GM12878 (cell line): ENCODE measurements around the gene ETV1. TPM values are rescaled to one million over a fixed set of nuclear protein-coding genes. Genes with fewer than 3 reads are reported as not detected.

Experiments
- ATAC-seq: fragments of 200-7000 bp; cut with Tn5 transposase; 3 replicates; pipeline ENCODE4 v1.9.1; 2020; ENCODE audit warnings: mild to moderate bottlenecking, moderate library complexity
- BruUV-seq: library from RNA; stranded (reverse); fragments of 400-500 nt; replicated peaks from 2 replicates; lab custom pipeline; 2021; lab: Mats Ljungman, UMichigan
- CTCF ChIA-PET: fragments of 300-600 bp; sonication (Branson Sonifier 250); formaldehyde crosslinking; extraction: SDS; loops from one replicate; lab custom pipeline; 2021; ENCODE audit warnings: inconsistent platforms; lab: Yijun Ruan, JAX
- POLR2A ChIA-PET: fragments of 350-600 bp; formaldehyde crosslinking; extraction: SDS; loops from one replicate; lab custom pipeline; 2021; ENCODE audit warnings: inconsistent platforms; lab: Charles Lee
- RAD21 ChIA-PET: fragments of 300-600 bp; sonication (Branson Sonifier 250); formaldehyde crosslinking; loops from one replicate; lab custom pipeline; 2023; ENCODE audit warnings: antibody characterized with exemption; ENCODE audit not compliant: unreplicated experiment; lab: Charles Lee
- SMC1A ChIA-PET: fragments of 300-600 bp; sonication (Branson Sonifier 250); formaldehyde crosslinking; loops from one replicate; lab custom pipeline; 2023; ENCODE audit not compliant: unreplicated experiment, uncharacterized antibody; lab: Charles Lee
- DNase-seq: peaks from one replicate; pipeline ENCODE4 v3.0.0-alpha.2; 2011; ENCODE audit warnings: low read depth, low spot score
- FAIRE-seq: peaks from 3 replicates; lab custom pipeline; 2011; peaks lifted over from hg19 to GRCh38; lab: Jason Lieb, UNC
- H2AFZ ChIP-seq: 2 replicates; pipeline ENCODE4 v1.6.0; 2011; ENCODE audit warnings: low read depth, low read length, control low read depth; ENCODE audit not compliant: control insufficient read depth
- H3K27ac ChIP-seq: 2 replicates; pipeline ENCODE4 v1.5.1; 2011; ENCODE audit warnings: control low read depth; ENCODE audit not compliant: control insufficient read depth, insufficient read depth
- H3K27me3 ChIP-seq, 2 experiments: replicated peaks in 1 of 2; 2 replicates each; pipeline versions ENCODE4 v1.6.0 to v1.6.1; 2011; ENCODE audit warnings: low read length in 1 of 2; ENCODE audit not compliant: control insufficient read depth in 2 of 2, insufficient read depth in 2 of 2
- H3K36me3 ChIP-seq, 2 experiments: 2 replicates each; pipeline ENCODE4 v1.5.1; 2011; ENCODE audit warnings: low read length in 1 of 2; ENCODE audit not compliant: control insufficient read depth in 2 of 2, insufficient read depth in 2 of 2
- H3K4me1 ChIP-seq: 2 replicates; pipeline ENCODE4 v1.6.1; 2011; ENCODE audit warnings: mild to moderate bottlenecking, low read length, moderate library complexity, mixed read lengths; ENCODE audit not compliant: control insufficient read depth, insufficient read depth
- H3K4me2 ChIP-seq: 2 replicates; pipeline ENCODE4 v1.6.0; 2011; ENCODE audit warnings: control low read depth; ENCODE audit not compliant: control insufficient read depth, insufficient read depth
- H3K4me3 ChIP-seq: fragments of 200-600 bp; sonication (generic); 2 replicates; pipeline ENCODE4 v1.5.1; 2016
- H3K79me2 ChIP-seq: 2 replicates; pipeline ENCODE4 v1.6.0; 2011; ENCODE audit warnings: low read length; ENCODE audit not compliant: control insufficient read depth, insufficient read depth
- H3K9ac ChIP-seq: 2 replicates; pipeline ENCODE4 v1.8.0; 2011; ENCODE audit warnings: low read length, control low read depth, mixed read lengths; ENCODE audit not compliant: control insufficient read depth, insufficient read depth
- H3K9me3 ChIP-seq: replicated peaks from 3 replicates; pipeline ENCODE4 v1.5.1; 2011; ENCODE audit warnings: mild to moderate bottlenecking, low read length; ENCODE audit not compliant: control insufficient read depth, insufficient read depth
- H4K20me1 ChIP-seq: 2 replicates; pipeline ENCODE4 v1.6.0; 2011; ENCODE audit not compliant: control insufficient read depth, insufficient read depth
- BHLHE40 ChIP-seq, 2 experiments: fragments of 450-650 bp in 1 of 2; IDR thresholded peaks; 2 replicates each; pipeline ENCODE4 v1.6.1; 2011 to 2017; ENCODE audit warnings: low read depth in 2 of 2, borderline replicate concordance in 1 of 2, improper control_type of control experiment in 1 of 2, low read length in 1 of 2, mild to moderate bottlenecking in 1 of 2
- EP300 ChIP-seq, 2 experiments: fragments of 150-350 bp in 1 of 2; IDR thresholded peaks; 2 replicates each; pipeline ENCODE4 v1.6.1; 2011 to 2012; ENCODE audit warnings: low read depth in 2 of 2, low read length in 2 of 2, borderline replicate concordance in 1 of 2, improper control_type of control experiment in 1 of 2, inconsistent platforms in 1 of 2; ENCODE audit not compliant: control insufficient read depth in 1 of 2
- ETV6 ChIP-seq, 2 experiments: fragments of 450-650 bp in 1 of 2; IDR thresholded peaks in 1 of 2; conservative IDR thresholded peaks in 1 of 2; 2 replicates each; pipeline ENCODE4 v1.6.1; 2014; ENCODE audit warnings: antibody characterized with exemption in 1 of 2, borderline replicate concordance in 1 of 2, low read depth in 1 of 2, mild to moderate bottlenecking in 1 of 2, moderate library complexity in 1 of 2
- RAD51 ChIP-seq: fragments of 450-650 bp; IDR thresholded peaks from 2 replicates; pipeline ENCODE4 v1.6.1; 2016; ENCODE audit warnings: moderate library complexity, mild to moderate bottlenecking, inconsistent platforms
- SIN3A ChIP-seq: IDR thresholded peaks from 2 replicates; pipeline ENCODE4 v1.6.1; 2012; ENCODE audit warnings: low read depth, low read length, improper control_type of control experiment
- SMAD1 ChIP-seq: fragments of 450-650 bp; IDR thresholded peaks from 2 replicates; pipeline ENCODE4 v1.6.1; 2018; ENCODE audit warnings: mild to moderate bottlenecking, low read depth; ENCODE audit not compliant: partially characterized antibody
- SPI1 ChIP-seq: IDR thresholded peaks from 2 replicates; pipeline ENCODE4 v1.6.1; 2011; ENCODE audit warnings: low read depth, mild to moderate bottlenecking, low read length, moderate library complexity, borderline replicate concordance; ENCODE audit not compliant: insufficient read depth
- YY1 ChIP-seq: IDR thresholded peaks from 2 replicates; pipeline ENCODE4 v1.6.1; 2011; ENCODE audit warnings: low read depth, mild to moderate bottlenecking, low read length
- ZNF274 ChIP-seq: IDR thresholded peaks from one replicate; pipeline ENCODE4 v1.8.0; 2011; ENCODE audit not compliant: insufficient read length, insufficient read depth
- WGBS: methylation state at CpG from one replicate; pipeline ENCODE4 v1.1.6; 2016; ENCODE audit warnings: low lambda C conversion rate; ENCODE audit not compliant: insufficient replicate concordance, insufficient coverage; ENCODE audit errors: missing lambda C conversion rate; 5-methylcytosine and 5-hydroxymethylcytosine counted together
- in situ Hi-C: fragments of 300-500 bp; cut with MboI; formaldehyde crosslinking; loops from 9 replicates; pipeline ENCODE4 v1.14.3; 2018; ENCODE audit warnings: mixed read lengths
- intact Hi-C: fragments of 100-400 bp; cut with micrococcal nuclease; formaldehyde crosslinking; loops from one replicate; pipeline ENCODE4 v1.14.2; 2022; ENCODE audit not compliant: unreplicated experiment
- polyA plus RNA-seq, 11 experiments: library from polyadenylated mRNA; depleted of rRNA in 4 of 11; unstranded in 6 of 11; stranded (reverse) in 5 of 11; fragments of >200 nt; fragmentation: Nextera tagmentation in 4 of 11; fragmentation: Illumina TruSeq in 1 of 11; extraction: Ambion mirVana in 4 of 11; extraction: Trizol in 1 of 11; gene quantifications; 1 replicate in 1 of 11; 2 replicates in 10 of 11; pipeline versions ENCODE4 v1.2.1 to v1.2.3, GENCODE V29; 2011 to 2016; ENCODE audit warnings: inconsistent platforms in 2 of 11, missing spikeins in 2 of 11, low read depth in 1 of 11
- total RNA-seq, 4 experiments: library from RNA; depleted of rRNA in 3 of 4; stranded (reverse); fragments of >200 nt in 3 of 4; fragmentation: Illumina TruSeq in 1 of 4; extraction: Trizol in 1 of 4; gene quantifications; 2 replicates each; pipeline versions ENCODE4 v1.2.1 to v1.2.3, GENCODE V29; 2013 to 2021
- TF ChIP-seq, protein P1 (sequence below): fragments of 450-650 bp; IDR thresholded peaks from 2 replicates; pipeline ENCODE4 v1.6.1; 2017; ENCODE audit warnings: low read depth, mild to moderate bottlenecking, moderate library complexity
- TF ChIP-seq, protein P2 (sequence below): fragments of 450-650 bp; IDR thresholded peaks from 2 replicates; pipeline ENCODE4 v1.6.1; 2017; ENCODE audit warnings: mild to moderate bottlenecking
- TF ChIP-seq, protein P3 (sequence below): fragments of 450-650 bp; IDR thresholded peaks from 2 replicates; pipeline ENCODE4 v1.6.1; 2016; ENCODE audit warnings: mild to moderate bottlenecking

The ETV1 gene
- total and polyA plus RNA-seq, 10 of the 15 experiments (the other 5 are each of a cell fraction or from before 2014, with no cell fraction given), result 0.03 to 9.3 (median 0.16) TPM; not detected in 4

DNA sequence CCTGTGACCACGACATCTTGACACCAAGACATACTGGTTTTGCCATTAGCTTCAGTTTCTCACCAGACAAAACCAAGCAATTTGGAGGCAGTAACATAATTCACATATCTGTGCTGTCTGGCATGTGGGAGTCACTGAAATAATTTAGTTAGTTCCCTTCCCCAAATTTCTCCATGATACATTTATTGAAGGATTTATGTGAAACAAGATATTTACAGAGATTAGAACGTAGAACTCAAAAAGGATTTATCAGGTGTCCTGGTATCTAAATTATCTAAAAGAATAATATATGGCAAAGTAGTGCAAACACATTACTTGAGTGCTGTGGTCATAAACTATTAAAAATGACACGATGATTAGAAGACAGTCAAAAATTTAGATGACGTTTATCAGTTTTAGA is 98.7 kb downstream of the ETV1 start:
- no peak for ATAC-seq
- Histone ChIP-seq H4K20me1 (no peaks in the 10 kb centered on the region), H3K9me3 (no peaks in the 10 kb centered on the region), H3K4me3 (no peak overlapping the region), H3K27me3 (no peaks in the 10 kb centered on the region), H2AFZ (no peak overlapping the region), H3K27ac (no peak overlapping the region), H3K36me3 (no peaks in the 10 kb centered on the region), H3K4me2 (no peak overlapping the region), H3K9ac (no peak overlapping the region), H3K4me1 (no peaks in the 10 kb centered on the region), H3K79me2 (no peaks in the 10 kb centered on the region)
- intact Hi-C loops, result loop anchor here (10.0 kb wide), 1 partner anchor 564 kb away; no protein-coding TSS in a partner anchor
- ChIA-PET RAD21 (no interaction called here), SMC1A (no interaction called here), POLR2A (no interaction called here), CTCF (no interaction called here)
- no peak for DNase-seq
- no TSS peak for BruUV-seq
- 11% methylated on average over 4 of the region's 4 CpGs for WGBS
- TF ChIP-seq, protein P1, sequence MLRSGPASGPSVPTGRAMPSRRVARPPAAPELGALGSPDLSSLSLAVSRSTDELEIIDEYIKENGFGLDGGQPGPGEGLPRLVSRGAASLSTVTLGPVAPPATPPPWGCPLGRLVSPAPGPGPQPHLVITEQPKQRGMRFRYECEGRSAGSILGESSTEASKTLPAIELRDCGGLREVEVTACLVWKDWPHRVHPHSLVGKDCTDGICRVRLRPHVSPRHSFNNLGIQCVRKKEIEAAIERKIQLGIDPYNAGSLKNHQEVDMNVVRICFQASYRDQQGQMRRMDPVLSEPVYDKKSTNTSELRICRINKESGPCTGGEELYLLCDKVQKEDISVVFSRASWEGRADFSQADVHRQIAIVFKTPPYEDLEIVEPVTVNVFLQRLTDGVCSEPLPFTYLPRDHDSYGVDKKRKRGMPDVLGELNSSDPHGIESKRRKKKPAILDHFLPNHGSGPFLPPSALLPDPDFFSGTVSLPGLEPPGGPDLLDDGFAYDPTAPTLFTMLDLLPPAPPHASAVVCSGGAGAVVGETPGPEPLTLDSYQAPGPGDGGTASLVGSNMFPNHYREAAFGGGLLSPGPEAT, result no peak
- no peak for TF ChIP-seq YY1
- TF ChIP-seq RAD51, result no peak
- TF ChIP-seq SMAD1, result no peak
- TF ChIP-seq ETV6 (conservative IDR thresholded peaks at IDR 0.05 in 1 of 2, IDR thresholded peaks at IDR 0.05 in 1 of 2; ENCODE audit: borderline replicate concordance in 1 of 2, low read depth in 1 of 2), result no peak
- no peak for TF ChIP-seq BHLHE40 (IDR thresholded peaks at IDR 0.05; ENCODE audit: borderline replicate concordance in 1 of 2, low read depth in 2 of 2, low read length in 1 of 2)
- TF ChIP-seq SPI1, result no peak
- TF ChIP-seq, protein P2, sequence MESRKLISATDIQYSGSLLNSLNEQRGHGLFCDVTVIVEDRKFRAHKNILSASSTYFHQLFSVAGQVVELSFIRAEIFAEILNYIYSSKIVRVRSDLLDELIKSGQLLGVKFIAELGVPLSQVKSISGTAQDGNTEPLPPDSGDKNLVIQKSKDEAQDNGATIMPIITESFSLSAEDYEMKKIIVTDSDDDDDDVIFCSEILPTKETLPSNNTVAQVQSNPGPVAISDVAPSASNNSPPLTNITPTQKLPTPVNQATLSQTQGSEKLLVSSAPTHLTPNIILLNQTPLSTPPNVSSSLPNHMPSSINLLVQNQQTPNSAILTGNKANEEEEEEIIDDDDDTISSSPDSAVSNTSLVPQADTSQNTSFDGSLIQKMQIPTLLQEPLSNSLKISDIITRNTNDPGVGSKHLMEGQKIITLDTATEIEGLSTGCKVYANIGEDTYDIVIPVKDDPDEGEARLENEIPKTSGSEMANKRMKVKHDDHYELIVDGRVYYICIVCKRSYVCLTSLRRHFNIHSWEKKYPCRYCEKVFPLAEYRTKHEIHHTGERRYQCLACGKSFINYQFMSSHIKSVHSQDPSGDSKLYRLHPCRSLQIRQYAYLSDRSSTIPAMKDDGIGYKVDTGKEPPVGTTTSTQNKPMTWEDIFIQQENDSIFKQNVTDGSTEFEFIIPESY, result no peak
- TF ChIP-seq, protein P3, sequence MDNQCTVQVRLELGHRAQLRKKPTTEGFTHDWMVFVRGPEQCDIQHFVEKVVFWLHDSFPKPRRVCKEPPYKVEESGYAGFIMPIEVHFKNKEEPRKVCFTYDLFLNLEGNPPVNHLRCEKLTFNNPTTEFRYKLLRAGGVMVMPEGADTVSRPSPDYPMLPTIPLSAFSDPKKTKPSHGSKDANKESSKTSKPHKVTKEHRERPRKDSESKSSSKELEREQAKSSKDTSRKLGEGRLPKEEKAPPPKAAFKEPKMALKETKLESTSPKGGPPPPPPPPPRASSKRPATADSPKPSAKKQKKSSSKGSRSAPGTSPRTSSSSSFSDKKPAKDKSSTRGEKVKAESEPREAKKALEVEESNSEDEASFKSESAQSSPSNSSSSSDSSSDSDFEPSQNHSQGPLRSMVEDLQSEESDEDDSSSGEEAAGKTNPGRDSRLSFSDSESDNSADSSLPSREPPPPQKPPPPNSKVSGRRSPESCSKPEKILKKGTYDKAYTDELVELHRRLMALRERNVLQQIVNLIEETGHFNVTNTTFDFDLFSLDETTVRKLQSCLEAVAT, result no peak
- no peak for TF ChIP-seq SIN3A
- no peak for TF ChIP-seq EP300 (IDR thresholded peaks at IDR 0.05; ENCODE audit: borderline replicate concordance in 1 of 2, control insufficient read depth in 1 of 2, low read depth in 2 of 2, low read length in 2 of 2)
- no peak for TF ChIP-seq ZNF274
- in situ Hi-C loops, result no loop called here
- no peak for FAIRE-seq
